HL-60/S4 treated with phorbol 12-myristate 13-acetate at 8.2 ng/mL for 4 days and 3 days (cell line): ENCODE results near the gene HRH2.

ENCODE experiments used
- in situ Hi-C: fragments of 300-500 bp; cut with MboI; formaldehyde crosslinking; loops from 2 replicates; pipeline ENCODE4 v1.15.0; 2022; ENCODE audit warnings: low sequenced_read_pairs

Gene HRH2

GRCh38 chr5:175674731-175675346, 17.0 kb downstream of the HRH2 start:
- in situ Hi-C loops = no loop called here

GRCh38 chr5:175675873-175676272, 18.0 kb downstream of the HRH2 start:
- in situ Hi-C loops = no loop called here

GRCh38 chr5:175677571-175677970, 19.7 kb downstream of the HRH2 start:
- in situ Hi-C loops = no loop called here

GRCh38 chr5:175678074-175678473, 20.2 kb downstream of the HRH2 start:
- in situ Hi-C loops = no loop called here

GRCh38 chr5:175679411-175679810, 21.5 kb downstream of the HRH2 start:
- in situ Hi-C loops = no loop called here

GRCh38 chr5:175680020-175680419, 22.1 kb downstream of the HRH2 start:
- in situ Hi-C loops = no loop called here

GRCh38 chr5:175680463-175680862, 22.6 kb downstream of the HRH2 start:
- in situ Hi-C loops = no loop called here

- in situ Hi-C loops = no loop called here
Observed at GRCh38 chr5:175681045-175681967, 23.4 kb downstream of the HRH2 start.

- in situ Hi-C loops = no loop called here
Observed at GRCh38 chr5:175681968-175682340, 24.1 kb downstream of the HRH2 start.

- in situ Hi-C loops = no loop called here
Observed at GRCh38 chr5:175682664-175683063, 24.8 kb downstream of the HRH2 start.

GRCh38 chr5:175683231-175683630, 25.4 kb downstream of the HRH2 start:
- in situ Hi-C loops = no loop called here

- in situ Hi-C loops = no loop called here
Observed at GRCh38 chr5:175683921-175684320, 26.1 kb downstream of the HRH2 start.

- in situ Hi-C loops = no loop called here
Observed at GRCh38 chr5:175684931-175685330, 27.1 kb downstream of the HRH2 start.

GRCh38 chr5:175685701-175686350, 28.0 kb downstream of the HRH2 start:
- in situ Hi-C loops = no loop called here

GRCh38 chr5:175686396-175686795, 28.5 kb downstream of the HRH2 start:
- in situ Hi-C loops = no loop called here

- in situ Hi-C loops = no loop called here
Observed at GRCh38 chr5:175686826-175687225, 29.0 kb downstream of the HRH2 start.

GRCh38 chr5:175687231-175687701, 29.4 kb downstream of the HRH2 start:
- in situ Hi-C loops = no loop called here

GRCh38 chr5:175688352-175689146, 30.7 kb downstream of the HRH2 start:
- in situ Hi-C loops = no loop called here

- in situ Hi-C loops = no loop called here
Observed at GRCh38 chr5:175689147-175689991, 31.5 kb downstream of the HRH2 start.

- in situ Hi-C loops = no loop called here
Observed at GRCh38 chr5:175690025-175690424, 32.2 kb downstream of the HRH2 start.
